Loucy (cell line): ENCODE data around the gene HOXB4.

ENCODE experiments used
- H2AFZ ChIP-seq: fragments of 200-600 bp; sonication (generic); 2 replicates; pipeline ENCODE4 v1.6.0; 2016; ENCODE audit warnings: antibody characterized with exemption, mild to moderate bottlenecking, low read length, moderate library complexity
- H3F3A ChIP-seq: fragments of 200-600 bp; 2 replicates; pipeline ENCODE4 v1.6.0; 2016; ENCODE audit warnings: antibody characterized with exemption, low read depth, mild to moderate bottlenecking
- H3K27me3 ChIP-seq: fragments of 200-600 bp; sonication (generic); 2 replicates; pipeline ENCODE4 v1.6.1; 2014; ENCODE audit warnings: low read length, mild to moderate bottlenecking; ENCODE audit not compliant: insufficient read depth, poor library complexity, severe bottlenecking
- H3K36me3 ChIP-seq: fragments of 200-600 bp; sonication (generic); 2 replicates; pipeline ENCODE4 v1.6.1; 2016; ENCODE audit warnings: low read length; ENCODE audit not compliant: insufficient read depth
- H3K4me1 ChIP-seq: fragments of 200-600 bp; sonication (generic); 2 replicates; pipeline ENCODE4 v1.5.1; 2014; ENCODE audit warnings: low read length, mild to moderate bottlenecking; ENCODE audit not compliant: insufficient read depth, poor library complexity, severe bottlenecking
- H3K4me2 ChIP-seq: fragments of 200-600 bp; sonication (generic); 2 replicates; pipeline ENCODE4 v1.6.0; 2014; ENCODE audit warnings: antibody characterized with exemption, low read length, low read depth, mild to moderate bottlenecking; ENCODE audit not compliant: poor library complexity, severe bottlenecking
- H3K4me3 ChIP-seq: fragments of 200-600 bp; sonication (generic); 2 replicates; pipeline ENCODE4 v1.5.1; 2014; ENCODE audit warnings: low read length, mild to moderate bottlenecking, mixed read lengths; ENCODE audit not compliant: poor library complexity, severe bottlenecking
- H3K79me2 ChIP-seq: fragments of 200-600 bp; sonication (generic); 2 replicates; pipeline ENCODE4 v1.6.1; 2014; ENCODE audit warnings: low read length; ENCODE audit not compliant: insufficient read depth
- H3K9ac ChIP-seq: fragments of 200-600 bp; sonication (generic); 2 replicates; pipeline ENCODE4 v1.6.0; 2014; ENCODE audit warnings: mild to moderate bottlenecking, low read depth, low read length, moderate library complexity; ENCODE audit not compliant: poor library complexity, severe bottlenecking
- H3K9me2 ChIP-seq: fragments of 200-600 bp; sonication (generic); replicated peaks from 2 replicates; pipeline ENCODE4 v1.6.1; 2016; ENCODE audit warnings: low read depth, low read length, mixed read lengths
- H3K9me3 ChIP-seq: fragments of 200-600 bp; sonication (generic); 2 replicates; pipeline ENCODE4 v1.6.1; 2014; ENCODE audit warnings: mild to moderate bottlenecking, antibody characterized with exemption, low read length, low read depth; ENCODE audit not compliant: insufficient read depth
- H4K20me1 ChIP-seq: fragments of 200-600 bp; sonication (generic); 2 replicates; pipeline ENCODE4 v1.6.0; 2014; ENCODE audit warnings: antibody characterized with exemption, low read length, mild to moderate bottlenecking; ENCODE audit not compliant: insufficient read depth, poor library complexity, severe bottlenecking
- EZH2phosphoT487 ChIP-seq: fragments of 200-600 bp; IDR thresholded peaks from 2 replicates; pipeline ENCODE4 v1.6.1; 2018; ENCODE audit warnings: antibody characterized with exemption, mild to moderate bottlenecking, moderate library complexity, borderline replicate concordance
- TF ChIP-seq, protein P1 (sequence below): fragments of 200-600 bp; sonication (generic); conservative IDR thresholded peaks from 2 replicates; pipeline ENCODE4 v1.5.1; 2014; ENCODE audit warnings: mild to moderate bottlenecking, antibody characterized with exemption, low read length

Gene HOXB4

DNA sequence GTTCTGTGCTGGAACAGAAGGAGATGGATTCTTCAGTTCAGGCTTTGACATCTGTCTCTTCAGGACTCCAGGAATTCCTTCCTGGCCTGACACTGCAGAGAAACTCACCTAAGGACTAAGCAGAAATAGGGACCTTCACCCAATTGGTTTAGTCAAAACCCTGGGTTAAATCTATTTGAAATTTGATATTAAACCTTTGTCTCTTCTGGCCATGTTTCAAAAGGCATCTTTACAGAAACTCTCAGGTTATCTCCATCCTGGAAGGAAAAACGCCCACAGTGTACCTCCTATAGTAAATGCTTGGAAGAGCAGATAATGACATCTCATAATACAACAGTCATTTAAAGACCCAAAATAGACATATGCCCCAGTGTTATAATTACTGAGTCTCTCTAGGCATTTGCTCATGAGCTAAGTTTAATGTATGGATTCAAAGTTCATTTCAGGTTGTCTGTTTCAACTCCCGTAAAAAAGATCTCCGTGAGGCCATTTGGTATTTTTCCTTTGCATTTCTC lies 5.6 kb upstream of the HOXB4 start:
- Histone ChIP-seq H3K4me2 (peak overlapping the region; percentile 98), H4K20me1 (peaks cover 98% of the 10 kb centered on the region), H3K27me3 (peaks cover 47% of the 10 kb centered on the region), H3K9ac (peak overlapping the region; percentile 100), H2AFZ (no peak overlapping the region), H3K4me3 (peak overlapping the region; percentile 89), H3K36me3 (peaks cover 41% of the 10 kb centered on the region), H3K79me2 (peaks cover 100% of the 10 kb centered on the region), H3K9me3 (no peaks in the 10 kb centered on the region), H3F3A (peaks cover 9% of the 10 kb centered on the region; the same call in 1 of the 2 replicates), H3K9me2 (no peaks in the 10 kb centered on the region), H3K4me1 (peaks cover 55% of the 10 kb centered on the region)
- TF ChIP-seq, protein P1, sequence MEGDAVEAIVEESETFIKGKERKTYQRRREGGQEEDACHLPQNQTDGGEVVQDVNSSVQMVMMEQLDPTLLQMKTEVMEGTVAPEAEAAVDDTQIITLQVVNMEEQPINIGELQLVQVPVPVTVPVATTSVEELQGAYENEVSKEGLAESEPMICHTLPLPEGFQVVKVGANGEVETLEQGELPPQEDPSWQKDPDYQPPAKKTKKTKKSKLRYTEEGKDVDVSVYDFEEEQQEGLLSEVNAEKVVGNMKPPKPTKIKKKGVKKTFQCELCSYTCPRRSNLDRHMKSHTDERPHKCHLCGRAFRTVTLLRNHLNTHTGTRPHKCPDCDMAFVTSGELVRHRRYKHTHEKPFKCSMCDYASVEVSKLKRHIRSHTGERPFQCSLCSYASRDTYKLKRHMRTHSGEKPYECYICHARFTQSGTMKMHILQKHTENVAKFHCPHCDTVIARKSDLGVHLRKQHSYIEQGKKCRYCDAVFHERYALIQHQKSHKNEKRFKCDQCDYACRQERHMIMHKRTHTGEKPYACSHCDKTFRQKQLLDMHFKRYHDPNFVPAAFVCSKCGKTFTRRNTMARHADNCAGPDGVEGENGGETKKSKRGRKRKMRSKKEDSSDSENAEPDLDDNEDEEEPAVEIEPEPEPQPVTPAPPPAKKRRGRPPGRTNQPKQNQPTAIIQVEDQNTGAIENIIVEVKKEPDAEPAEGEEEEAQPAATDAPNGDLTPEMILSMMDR = no peak
- no peak for TF ChIP-seq EZH2phosphoT487

DNA sequence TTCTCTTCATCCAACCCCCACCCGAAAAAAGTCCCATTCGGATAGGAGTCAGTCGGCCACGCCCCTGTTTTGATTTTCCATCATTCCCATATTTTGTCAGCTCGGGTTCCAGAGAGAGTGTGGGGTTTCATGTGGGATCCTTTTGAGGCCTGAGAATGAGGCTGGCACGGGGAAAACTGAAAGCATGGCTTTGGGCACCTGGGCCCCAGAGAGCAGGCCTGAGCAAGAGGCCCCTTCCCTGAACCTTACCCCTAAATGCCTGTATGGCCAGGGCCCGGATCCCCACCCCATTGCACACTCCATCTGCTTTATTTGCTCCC lies 4.6 kb upstream of the HOXB4 start:
- H2AFZ ChIP-seq = no peak overlapping the region
- peaks cover 98% of the 10 kb centered on the region for H3K79me2 ChIP-seq
- H3K4me1 ChIP-seq = peaks cover 49% of the 10 kb centered on the region
- peaks cover 9% of the 10 kb centered on the region; the same call in 1 of the 2 replicates for H3F3A ChIP-seq
- peaks cover 89% of the 10 kb centered on the region for H4K20me1 ChIP-seq
- H3K9ac ChIP-seq = peak overlapping the region; percentile 100
- no peaks in the 10 kb centered on the region for H3K9me3 ChIP-seq
- no peak for TF ChIP-seq EZH2phosphoT487
- TF ChIP-seq, protein P1 = no peak
- peak overlapping the region; percentile 89 for H3K4me3 ChIP-seq
- peaks cover 42% of the 10 kb centered on the region for H3K36me3 ChIP-seq
- H3K4me2 ChIP-seq = peak overlapping the region; percentile 98
- no peaks in the 10 kb centered on the region for H3K9me2 ChIP-seq
- peaks cover 43% of the 10 kb centered on the region for H3K27me3 ChIP-seq

DNA sequence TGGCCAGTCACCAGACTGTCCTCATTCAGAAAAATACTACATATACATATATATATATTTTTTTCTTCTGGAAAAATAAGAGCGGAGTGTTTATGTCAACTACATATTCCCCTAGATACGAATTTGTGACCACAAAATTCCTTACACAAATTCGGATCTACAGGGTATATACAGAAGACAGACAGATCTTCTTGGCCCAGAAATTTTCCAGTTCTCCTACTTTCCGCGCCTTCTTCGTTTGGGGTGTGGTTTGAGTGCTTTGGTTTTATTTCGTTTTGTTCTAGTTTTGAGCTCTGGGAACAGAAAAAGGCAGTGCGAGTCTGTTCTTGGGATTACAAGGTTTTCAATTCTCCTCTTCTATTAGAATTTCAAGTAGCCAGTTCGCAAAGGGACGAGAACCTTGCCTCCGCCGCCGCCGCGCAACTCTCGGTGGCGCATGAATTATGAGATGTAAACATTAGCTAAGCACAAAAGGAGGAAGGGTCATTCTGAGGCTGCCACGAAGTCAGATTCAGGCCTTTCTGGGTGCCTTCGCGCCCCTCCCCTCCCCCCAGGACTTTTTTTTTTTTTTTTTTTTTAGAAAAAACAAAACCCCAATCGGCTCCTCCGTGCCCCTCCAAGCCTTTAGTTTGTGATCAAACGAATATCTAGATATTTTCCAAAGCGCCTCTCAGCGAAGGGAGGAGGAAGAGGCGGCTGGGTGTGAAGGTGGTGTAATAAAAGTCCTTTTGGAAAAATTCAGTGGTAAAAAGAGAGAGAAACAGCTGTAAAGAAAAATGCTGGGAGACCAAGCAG lies 1.8 kb upstream of the HOXB4 start:
- peak overlapping the region; percentile 89 for H3K4me3 ChIP-seq
- peaks cover 58% of the 10 kb centered on the region for H3K4me1 ChIP-seq
- H3K4me2 ChIP-seq = peak overlapping the region; percentile 98
- peaks cover 9% of the 10 kb centered on the region; the same call in 1 of the 2 replicates for H3F3A ChIP-seq
- TF ChIP-seq EZH2phosphoT487 = no peak
- TF ChIP-seq, protein P1 = no peak
- H4K20me1 ChIP-seq = peaks cover 81% of the 10 kb centered on the region
- H3K9me2 ChIP-seq = no peaks in the 10 kb centered on the region
- peaks cover 31% of the 10 kb centered on the region for H3K27me3 ChIP-seq
- H3K9ac ChIP-seq = peak overlapping the region; percentile 100
- H3K36me3 ChIP-seq = peaks cover 56% of the 10 kb centered on the region
- H2AFZ ChIP-seq = no peak overlapping the region
- no peaks in the 10 kb centered on the region for H3K9me3 ChIP-seq
- H3K79me2 ChIP-seq = peaks cover 98% of the 10 kb centered on the region
